ENCODE measurements around the gene HOXD10.

Gene HOXD10

GRCh38 chr2:176115883-176116813, at the start of gene HOXD10:
TSS of gene HOXD10 (plus strand) at chr2:176116778. CDS start at chr2:176116834, 56 bp downstream.
- TF ChIP-seq POLR2A (IDR thresholded peaks at IDR 0.05; ENCODE audit: extremely low read depth, insufficient read length) (no peak), MYC (IDR thresholded peaks at IDR 0.05; ENCODE audit: low read depth, low read length) (no peak)
- TF ChIP-seq, protein P1, sequence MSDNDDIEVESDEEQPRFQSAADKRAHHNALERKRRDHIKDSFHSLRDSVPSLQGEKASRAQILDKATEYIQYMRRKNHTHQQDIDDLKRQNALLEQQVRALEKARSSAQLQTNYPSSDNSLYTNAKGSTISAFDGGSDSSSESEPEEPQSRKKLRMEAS (IDR thresholded peaks at IDR 0.05; ENCODE audit: low read depth, low read length) = no peak
- TF ChIP-seq, protein P2, sequence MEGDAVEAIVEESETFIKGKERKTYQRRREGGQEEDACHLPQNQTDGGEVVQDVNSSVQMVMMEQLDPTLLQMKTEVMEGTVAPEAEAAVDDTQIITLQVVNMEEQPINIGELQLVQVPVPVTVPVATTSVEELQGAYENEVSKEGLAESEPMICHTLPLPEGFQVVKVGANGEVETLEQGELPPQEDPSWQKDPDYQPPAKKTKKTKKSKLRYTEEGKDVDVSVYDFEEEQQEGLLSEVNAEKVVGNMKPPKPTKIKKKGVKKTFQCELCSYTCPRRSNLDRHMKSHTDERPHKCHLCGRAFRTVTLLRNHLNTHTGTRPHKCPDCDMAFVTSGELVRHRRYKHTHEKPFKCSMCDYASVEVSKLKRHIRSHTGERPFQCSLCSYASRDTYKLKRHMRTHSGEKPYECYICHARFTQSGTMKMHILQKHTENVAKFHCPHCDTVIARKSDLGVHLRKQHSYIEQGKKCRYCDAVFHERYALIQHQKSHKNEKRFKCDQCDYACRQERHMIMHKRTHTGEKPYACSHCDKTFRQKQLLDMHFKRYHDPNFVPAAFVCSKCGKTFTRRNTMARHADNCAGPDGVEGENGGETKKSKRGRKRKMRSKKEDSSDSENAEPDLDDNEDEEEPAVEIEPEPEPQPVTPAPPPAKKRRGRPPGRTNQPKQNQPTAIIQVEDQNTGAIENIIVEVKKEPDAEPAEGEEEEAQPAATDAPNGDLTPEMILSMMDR (IDR thresholded peaks at IDR 0.05; ENCODE audit: low read depth, low read length) = no peak
- no peak for DNase-seq (ENCODE audit: low read depth)
- no peak within 1 kb of the TSS for H3K4me3 ChIP-seq (ENCODE audit: low read depth, low read length)

DNA sequence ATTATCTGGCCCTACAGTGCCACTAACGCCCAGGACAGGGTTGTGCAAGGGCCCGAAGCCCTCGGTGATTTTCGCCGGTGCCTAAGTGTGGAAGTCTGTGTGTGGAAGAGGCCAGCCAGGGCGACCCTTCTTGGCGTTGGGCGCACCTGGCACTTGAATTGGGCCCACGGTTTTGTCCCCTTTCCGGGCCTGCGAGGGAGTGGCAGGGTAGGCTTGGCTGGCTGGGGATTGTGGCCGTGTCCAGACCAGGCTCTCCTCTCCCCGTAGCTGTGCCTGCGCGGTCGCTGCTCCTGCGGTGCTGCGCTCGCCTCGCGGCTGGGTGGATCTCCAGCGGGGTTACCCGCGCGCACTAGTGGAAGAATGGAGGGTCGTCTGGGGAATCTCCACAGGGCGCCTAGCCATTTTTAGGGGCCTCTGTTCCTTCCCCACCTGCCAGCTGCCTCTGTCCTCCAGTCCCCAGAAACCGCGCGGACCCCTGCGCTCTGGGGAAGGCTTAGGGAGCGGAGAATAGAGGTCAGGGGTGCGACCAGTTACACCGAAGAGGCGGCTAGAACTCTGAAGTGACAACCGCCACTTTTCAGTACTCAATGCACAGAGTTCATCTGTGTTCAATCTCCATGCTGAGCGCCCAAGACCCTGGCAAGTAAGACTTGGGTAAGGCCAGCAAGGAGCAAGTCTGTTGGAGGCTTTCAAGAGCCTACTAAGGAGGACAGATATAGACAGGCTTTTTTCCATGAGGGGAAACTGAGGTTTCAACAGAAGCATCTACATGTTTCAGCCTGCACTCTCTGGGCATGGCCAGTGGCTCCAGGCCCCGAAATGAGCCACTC, 48.8 kb upstream of the HOXD10 start:
- DNase-seq (ENCODE audit: low read depth) = no peak
- TF ChIP-seq, protein P1 (IDR thresholded peaks at IDR 0.05; ENCODE audit: low read depth, low read length) = no peak
- TF ChIP-seq POLR2A (IDR thresholded peaks at IDR 0.05; ENCODE audit: extremely low read depth, insufficient read length) (no peak), MYC (IDR thresholded peaks at IDR 0.05; ENCODE audit: low read depth, low read length) (no peak)
- TF ChIP-seq, protein P2 (IDR thresholded peaks at IDR 0.05; ENCODE audit: low read depth, low read length) = no peak
- no peak overlapping the region for H3K4me3 ChIP-seq (ENCODE audit: low read depth, low read length)

DNA sequence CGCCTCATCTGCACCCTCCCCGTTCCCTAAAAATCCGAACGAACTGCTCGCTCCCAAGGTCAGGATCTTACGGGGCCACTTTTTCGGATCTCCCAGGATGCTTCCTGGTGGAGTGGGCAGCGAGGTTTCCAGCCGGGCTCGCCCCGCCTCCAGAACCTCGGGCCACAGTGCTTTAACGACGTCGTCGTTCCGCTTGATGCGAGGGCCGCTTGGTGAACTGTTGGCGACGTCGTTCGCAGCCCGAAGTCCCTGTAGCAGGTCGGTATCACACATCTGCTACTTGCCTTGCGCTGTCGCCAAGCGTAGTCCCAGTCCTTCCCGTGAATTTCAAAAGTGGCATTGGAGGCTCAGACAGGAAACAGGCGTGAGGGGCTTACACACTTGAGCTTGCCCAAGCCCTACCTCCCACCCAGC, 48.2 kb upstream of the HOXD10 start:
- no peak for DNase-seq (ENCODE audit: low read depth)
- TF ChIP-seq POLR2A (IDR thresholded peaks at IDR 0.05; ENCODE audit: extremely low read depth, insufficient read length) = no peak
- TF ChIP-seq, protein P2 (IDR thresholded peaks at IDR 0.05; ENCODE audit: low read depth, low read length) = no peak
- TF ChIP-seq MYC (IDR thresholded peaks at IDR 0.05; ENCODE audit: low read depth, low read length) = no peak
- TF ChIP-seq, protein P1 (IDR thresholded peaks at IDR 0.05; ENCODE audit: low read depth, low read length) = no peak
- no peak overlapping the region for H3K4me3 ChIP-seq (ENCODE audit: low read depth, low read length)

DNA sequence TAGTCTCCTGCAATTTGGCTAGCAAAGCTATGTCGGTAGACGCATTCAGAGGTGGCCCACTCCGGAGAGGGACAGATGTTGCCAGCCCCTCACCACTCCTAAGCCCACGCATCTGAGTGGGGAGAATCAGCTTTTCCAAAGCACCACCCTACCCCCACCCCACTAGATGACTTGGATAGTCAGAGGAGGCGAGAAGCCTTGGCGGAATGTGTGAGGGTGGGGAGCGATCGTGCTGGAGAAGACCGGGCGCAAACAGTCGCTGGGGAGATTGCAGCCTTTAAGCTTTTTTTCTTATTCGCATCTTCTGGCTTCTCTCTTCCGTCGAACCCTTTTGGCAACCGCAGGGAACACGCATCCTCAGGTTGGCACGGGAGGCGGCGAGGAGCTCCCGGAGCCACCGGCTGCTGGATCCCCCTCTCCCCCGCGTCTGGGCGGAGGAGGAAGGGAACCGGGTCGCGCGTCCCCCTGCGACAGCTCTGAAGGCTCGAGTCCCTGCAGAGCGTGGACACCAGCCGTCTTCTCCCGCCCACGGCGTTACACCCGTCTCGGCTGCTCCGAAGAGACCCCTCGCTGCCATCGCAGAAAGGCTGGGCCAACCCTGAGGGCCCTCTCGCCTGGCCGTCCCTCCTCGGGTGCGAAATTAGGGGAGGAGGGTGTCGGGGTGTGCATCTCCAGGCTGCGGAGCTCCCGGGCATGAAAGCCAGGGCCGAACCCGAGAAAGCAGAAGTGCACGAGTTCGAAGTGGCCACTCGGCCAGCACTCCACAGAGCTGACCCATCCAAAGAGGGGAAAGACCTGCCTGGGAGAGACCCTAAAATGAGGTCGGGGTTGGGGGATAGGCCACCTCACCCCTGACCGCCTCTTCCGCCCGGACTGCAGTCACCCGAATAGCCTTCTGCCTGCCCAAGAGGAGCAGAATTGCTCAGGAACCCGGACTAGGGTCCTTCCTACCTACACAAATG, 45.0 kb upstream of the HOXD10 start:
- TF ChIP-seq, protein P2 (IDR thresholded peaks at IDR 0.05; ENCODE audit: low read depth, low read length) = no peak
- TF ChIP-seq, protein P1 (IDR thresholded peaks at IDR 0.05; ENCODE audit: low read depth, low read length) = no peak
- no peak for TF ChIP-seq MYC (IDR thresholded peaks at IDR 0.05; ENCODE audit: low read depth, low read length)
- no peak for TF ChIP-seq POLR2A (IDR thresholded peaks at IDR 0.05; ENCODE audit: extremely low read depth, insufficient read length)
- DNase-seq (ENCODE audit: low read depth) = no peak

GRCh38 chr2:176072292-176072669, 44.3 kb upstream of the HOXD10 start:
- H3K4me3 ChIP-seq (ENCODE audit: low read depth, low read length) = no peak overlapping the region
- DNase-seq (ENCODE audit: low read depth) = no peak
- no peak for TF ChIP-seq POLR2A (IDR thresholded peaks at IDR 0.05; ENCODE audit: extremely low read depth, insufficient read length)
- no peak for TF ChIP-seq MYC (IDR thresholded peaks at IDR 0.05; ENCODE audit: low read depth, low read length)
- TF ChIP-seq, protein P1 (IDR thresholded peaks at IDR 0.05; ENCODE audit: low read depth, low read length) = no peak
- TF ChIP-seq, protein P2 (IDR thresholded peaks at IDR 0.05; ENCODE audit: low read depth, low read length) = no peak

More for the DNA sequence above, 45.0 kb upstream of the HOXD10 start:
- H3K4me3 ChIP-seq (ENCODE audit: low read depth, low read length) = no peak overlapping the region

All from NB4 (cell line).